B cell (primary cell): Measurements from ENCODE around the gene DRC7.

ENCODE experiments used
- EZH2 ChIP-seq: IDR thresholded peaks from 2 replicates; pipeline ENCODE4 v1.6.1; 2012; ENCODE audit warnings: borderline replicate concordance, low read depth, mild to moderate bottlenecking, moderate library complexity, low read length; ENCODE audit not compliant: insufficient read depth, poor library complexity, severe bottlenecking
- TF ChIP-seq, protein P1 (sequence below): fragments of 200-600 bp; IDR thresholded peaks from one replicate; pipeline ENCODE4 v1.8.0; 2022; ENCODE audit warnings: antibody characterized with exemption, mild to moderate bottlenecking

DNA sequence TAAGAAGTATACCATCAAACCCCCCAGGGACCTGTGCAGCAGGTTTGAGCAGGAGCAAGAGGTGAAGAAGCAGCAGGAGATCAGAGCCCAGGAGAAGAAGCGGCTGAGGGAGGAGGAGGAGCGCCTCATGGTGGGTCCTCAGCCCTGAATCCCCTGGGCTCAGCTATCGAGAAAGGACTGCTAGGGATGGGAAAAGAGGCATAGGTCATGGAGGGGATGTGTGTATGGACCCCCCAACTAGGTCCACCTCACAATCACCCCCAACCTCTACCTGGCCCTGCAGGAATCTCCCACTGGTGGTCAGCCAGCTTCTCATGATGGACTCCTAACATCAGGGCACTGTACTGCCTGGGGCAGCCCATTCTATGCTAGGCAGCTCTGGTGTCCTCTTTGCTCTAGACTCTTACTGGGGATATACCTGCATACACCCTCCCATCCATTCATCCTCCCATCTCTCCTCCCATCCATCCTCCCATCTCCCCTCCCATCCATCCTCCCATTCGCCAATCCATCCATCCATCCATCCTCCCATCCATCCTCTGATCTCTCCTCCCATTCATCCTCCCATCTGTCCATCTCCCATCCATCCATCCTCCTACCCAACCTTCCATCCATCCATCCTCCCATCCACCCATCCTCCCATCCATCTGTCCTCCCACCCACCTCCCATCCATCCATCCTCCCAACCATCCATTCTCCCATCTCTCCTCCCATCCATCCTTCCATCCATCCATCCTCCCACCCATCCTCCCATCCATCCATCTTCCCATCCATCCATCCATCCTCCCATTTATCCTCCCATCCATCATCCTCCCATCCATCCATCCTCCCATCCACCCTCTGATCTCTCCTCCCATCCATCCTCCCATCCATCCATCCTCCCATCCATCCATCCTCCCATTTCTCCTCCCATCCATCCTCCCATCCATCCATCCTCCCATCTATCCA is 10.6 kb downstream of the DRC7 start:
- TF ChIP-seq, protein P1, sequence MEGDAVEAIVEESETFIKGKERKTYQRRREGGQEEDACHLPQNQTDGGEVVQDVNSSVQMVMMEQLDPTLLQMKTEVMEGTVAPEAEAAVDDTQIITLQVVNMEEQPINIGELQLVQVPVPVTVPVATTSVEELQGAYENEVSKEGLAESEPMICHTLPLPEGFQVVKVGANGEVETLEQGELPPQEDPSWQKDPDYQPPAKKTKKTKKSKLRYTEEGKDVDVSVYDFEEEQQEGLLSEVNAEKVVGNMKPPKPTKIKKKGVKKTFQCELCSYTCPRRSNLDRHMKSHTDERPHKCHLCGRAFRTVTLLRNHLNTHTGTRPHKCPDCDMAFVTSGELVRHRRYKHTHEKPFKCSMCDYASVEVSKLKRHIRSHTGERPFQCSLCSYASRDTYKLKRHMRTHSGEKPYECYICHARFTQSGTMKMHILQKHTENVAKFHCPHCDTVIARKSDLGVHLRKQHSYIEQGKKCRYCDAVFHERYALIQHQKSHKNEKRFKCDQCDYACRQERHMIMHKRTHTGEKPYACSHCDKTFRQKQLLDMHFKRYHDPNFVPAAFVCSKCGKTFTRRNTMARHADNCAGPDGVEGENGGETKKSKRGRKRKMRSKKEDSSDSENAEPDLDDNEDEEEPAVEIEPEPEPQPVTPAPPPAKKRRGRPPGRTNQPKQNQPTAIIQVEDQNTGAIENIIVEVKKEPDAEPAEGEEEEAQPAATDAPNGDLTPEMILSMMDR, result no peak
- TF ChIP-seq EZH2, result no peak
